GM13977 (cell line): ENCODE measurements around the gene WBP2.
A peak's percentile ranks its signal among the peaks of the same experiment; 100 is the strongest.

Source experiments
- DNase-seq: peaks from one replicate; pipeline ENCODE4 v3.0.0; 2012; ENCODE audit warnings: low spot score
- in situ Hi-C: fragments of 300-500 bp; cut with MboI; formaldehyde crosslinking; loops from one replicate; pipeline ENCODE4 v1.12.0; 2022; ENCODE audit warnings: low sequenced_read_pairs, low pct_unique_long_range_greater_than_20kb, mixed read lengths, inconsistent platforms; ENCODE audit not compliant: unreplicated experiment
- TF ChIP-seq, protein P1 (sequence below): IDR thresholded peaks from 2 replicates; pipeline ENCODE4 v1.5.1; 2012; ENCODE audit warnings: mild to moderate bottlenecking, control low read depth; ENCODE audit not compliant: insufficient read depth; ENCODE audit errors: extremely low read depth, missing control alignments

Gene WBP2

DNA sequence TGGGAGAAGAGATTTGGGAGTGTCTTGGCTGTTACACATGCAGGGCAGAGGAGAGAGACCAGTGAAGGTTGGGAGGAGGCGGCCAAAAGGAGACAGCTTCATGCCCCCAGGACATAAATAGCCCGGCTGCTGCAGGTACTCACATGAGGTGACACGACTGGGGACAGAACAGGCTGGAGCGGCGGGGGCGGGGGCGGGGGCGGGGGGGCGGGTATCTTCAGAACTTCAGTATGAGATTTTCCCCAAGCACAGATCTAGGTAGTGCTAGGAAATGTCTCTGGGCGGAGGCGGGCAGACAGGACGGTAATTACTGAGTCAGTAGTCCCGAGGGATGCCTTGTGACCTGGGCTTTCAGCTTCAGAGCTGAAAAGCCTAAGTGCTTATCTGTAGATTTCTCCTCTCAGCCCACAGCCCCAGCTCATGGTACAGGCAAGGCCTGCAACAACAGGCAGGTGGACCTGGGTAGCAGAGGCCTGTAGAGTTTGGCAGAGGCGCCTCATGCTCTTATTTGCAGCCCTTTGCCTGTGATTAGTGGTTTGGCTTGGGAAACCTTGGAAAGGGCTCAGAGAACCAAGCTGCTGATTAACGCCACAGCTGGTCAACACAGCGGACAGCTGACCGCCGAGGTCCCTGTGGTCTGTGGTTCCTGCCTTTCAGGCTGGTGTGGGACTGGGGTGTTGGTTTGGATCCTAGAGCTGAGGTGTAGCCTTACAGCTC, 46.1 kb downstream of the WBP2 start:
- DNase-seq: peak; percentile 59
- TF ChIP-seq, protein P1, sequence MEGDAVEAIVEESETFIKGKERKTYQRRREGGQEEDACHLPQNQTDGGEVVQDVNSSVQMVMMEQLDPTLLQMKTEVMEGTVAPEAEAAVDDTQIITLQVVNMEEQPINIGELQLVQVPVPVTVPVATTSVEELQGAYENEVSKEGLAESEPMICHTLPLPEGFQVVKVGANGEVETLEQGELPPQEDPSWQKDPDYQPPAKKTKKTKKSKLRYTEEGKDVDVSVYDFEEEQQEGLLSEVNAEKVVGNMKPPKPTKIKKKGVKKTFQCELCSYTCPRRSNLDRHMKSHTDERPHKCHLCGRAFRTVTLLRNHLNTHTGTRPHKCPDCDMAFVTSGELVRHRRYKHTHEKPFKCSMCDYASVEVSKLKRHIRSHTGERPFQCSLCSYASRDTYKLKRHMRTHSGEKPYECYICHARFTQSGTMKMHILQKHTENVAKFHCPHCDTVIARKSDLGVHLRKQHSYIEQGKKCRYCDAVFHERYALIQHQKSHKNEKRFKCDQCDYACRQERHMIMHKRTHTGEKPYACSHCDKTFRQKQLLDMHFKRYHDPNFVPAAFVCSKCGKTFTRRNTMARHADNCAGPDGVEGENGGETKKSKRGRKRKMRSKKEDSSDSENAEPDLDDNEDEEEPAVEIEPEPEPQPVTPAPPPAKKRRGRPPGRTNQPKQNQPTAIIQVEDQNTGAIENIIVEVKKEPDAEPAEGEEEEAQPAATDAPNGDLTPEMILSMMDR: no peak
- in situ Hi-C loops: no loop called here

DNA sequence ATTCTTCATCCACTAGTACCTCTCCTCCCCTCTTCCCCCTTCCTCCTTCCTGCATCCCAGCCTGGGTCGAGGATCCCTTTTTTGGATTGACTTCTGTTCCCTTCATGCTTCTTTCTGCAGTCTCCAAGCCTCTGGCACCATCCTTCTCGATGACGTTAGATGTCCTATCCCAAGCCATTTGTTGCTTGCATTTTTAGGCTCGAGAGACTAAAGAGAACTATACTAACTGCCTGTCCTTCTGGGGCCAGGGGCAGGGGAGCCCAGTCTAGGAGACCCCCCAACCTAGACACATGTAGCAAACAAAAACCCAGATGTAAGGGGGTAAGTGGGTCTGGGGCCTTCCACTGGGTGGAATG, 46.6 kb downstream of the WBP2 start:
- in situ Hi-C loops: no loop called here
- no peak for DNase-seq
- TF ChIP-seq, protein P1: no peak

DNA sequence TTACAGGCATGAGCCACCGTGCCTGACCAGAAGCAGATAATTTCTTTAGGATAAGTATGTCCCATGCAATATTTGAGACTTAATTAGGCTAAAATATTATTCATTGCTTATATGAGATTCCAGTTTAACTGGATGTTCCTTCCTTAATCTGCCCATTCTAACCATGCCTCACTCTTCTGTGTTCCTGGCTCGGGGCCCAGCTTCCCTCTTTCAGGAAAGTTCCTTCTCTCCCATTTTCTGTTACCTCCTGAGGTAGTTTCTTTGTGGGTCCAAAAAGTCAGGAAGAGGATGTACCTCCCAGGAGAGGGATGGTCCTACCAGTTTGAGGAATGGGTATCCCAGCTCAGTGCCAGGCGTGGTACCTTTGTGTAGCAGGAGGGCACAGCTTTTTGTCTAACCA, 47.3 kb downstream of the WBP2 start:
- in situ Hi-C loops: no loop called here
- no peak for DNase-seq
- TF ChIP-seq, protein P1: no peak

DNA sequence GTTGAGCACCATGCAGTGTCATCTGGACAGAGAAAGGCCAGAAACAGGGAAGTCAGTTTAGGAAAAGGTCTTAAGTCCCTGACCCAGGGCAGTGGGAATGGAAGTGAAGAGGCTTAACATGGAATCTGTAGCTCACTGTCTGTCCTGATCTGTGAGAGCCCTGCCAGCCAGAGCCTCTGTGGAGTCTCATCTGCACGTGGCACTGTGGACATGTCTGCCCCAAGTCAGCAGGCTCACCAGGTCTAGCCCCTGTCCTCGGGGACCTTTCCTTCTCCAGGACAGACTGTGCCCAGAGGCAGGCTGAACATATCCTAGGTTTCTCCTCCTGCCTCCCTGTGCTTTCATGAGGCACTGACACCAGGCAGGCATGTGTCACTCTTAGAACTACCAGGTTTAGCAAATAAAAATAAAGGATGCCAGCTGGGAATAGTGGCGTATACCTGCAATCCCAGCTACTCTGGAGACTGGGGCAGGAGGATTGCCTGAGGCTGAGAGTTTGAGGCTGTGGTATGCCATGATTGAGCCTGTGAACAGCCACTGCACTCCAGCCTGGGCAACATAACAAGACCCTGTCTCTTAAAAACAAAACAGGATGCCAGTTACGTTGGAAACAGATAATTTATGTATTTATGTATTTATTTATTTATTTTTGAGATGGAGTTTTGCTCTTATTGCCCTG, 48.2 kb downstream of the WBP2 start:
- in situ Hi-C loops: no loop called here
- TF ChIP-seq, protein P1: no peak
- no peak for DNase-seq

DNA sequence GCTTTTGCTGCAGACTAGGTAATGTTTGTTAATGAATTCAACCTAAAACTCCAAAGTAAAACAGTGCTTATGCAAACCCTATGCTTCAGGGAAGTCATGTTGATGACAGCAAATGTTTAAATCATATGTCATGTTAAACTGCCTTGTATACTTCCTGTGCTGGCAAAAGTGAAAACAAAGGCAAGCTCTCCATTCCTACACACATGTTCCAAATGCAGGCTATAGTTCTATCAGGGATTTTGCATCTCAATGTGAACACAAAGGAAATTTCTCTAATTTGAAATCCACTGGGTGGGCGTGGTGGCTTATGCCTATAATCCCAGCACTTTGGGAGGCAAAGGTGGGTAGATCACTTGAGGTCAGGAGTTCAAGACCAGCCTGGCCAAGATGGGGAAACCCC, 51.3 kb downstream of the WBP2 start:
- in situ Hi-C loops: no loop called here
- TF ChIP-seq, protein P1: no peak
- DNase-seq: no peak

DNA sequence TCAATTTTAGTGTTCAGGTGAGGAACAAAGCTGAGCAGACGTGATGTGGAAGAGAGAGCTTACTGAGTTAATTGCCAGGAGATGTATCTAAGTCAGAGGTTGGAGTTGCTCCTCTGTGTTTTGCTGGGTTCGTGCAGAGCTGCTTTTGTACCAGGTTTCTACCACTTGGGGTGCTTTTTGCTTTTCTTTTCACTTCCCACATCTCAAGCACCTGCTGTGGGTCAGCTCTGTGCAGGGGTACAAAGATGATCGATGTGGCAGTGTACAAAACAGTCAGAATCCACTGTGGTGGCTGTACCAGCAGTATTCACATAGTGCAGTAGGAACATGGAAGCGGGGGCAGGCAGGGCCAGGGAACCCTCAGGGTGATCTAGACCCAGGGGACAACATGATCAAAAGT, 55.7 kb downstream of the WBP2 start:
- in situ Hi-C loops: no loop called here
- TF ChIP-seq, protein P1: no peak
- no peak for DNase-seq
